Stimulated activated CD4-positive, alpha-beta T cell treated with anti-CD3 and anti-CD28 coated beads, Interleukin-15, amount 100 ng/mL, for 48 hours (primary cell): Measurements from ENCODE around the gene MAP7D1.

Source experiments
- DNase-seq, 2 donors: peaks; one replicate each; pipeline ENCODE4 v3.0.0-alpha.2; 2020; ENCODE audit warnings: low read depth in 2 of 2

MAP7D1 gene

GRCh38 chr1:36126797-36127500, 29.0 kb upstream of the MAP7D1 start:
- no peak for DNase-seq

- no peak for DNase-seq
Measured at GRCh38 chr1:36128126-36128904, 27.6 kb upstream of the MAP7D1 start.

- DNase-seq: no peak
Measured at GRCh38 chr1:36128905-36129206, 27.1 kb upstream of the MAP7D1 start.

- DNase-seq: no peak
Measured at GRCh38 chr1:36132029-36132428, 23.9 kb upstream of the MAP7D1 start.

GRCh38 chr1:36133484-36133883, 22.5 kb upstream of the MAP7D1 start:
- no peak for DNase-seq

- no peak for DNase-seq
Measured at GRCh38 chr1:36134031-36134430, 21.9 kb upstream of the MAP7D1 start.

GRCh38 chr1:36134505-36135329, 21.2 kb upstream of the MAP7D1 start:
- DNase-seq: no peak

GRCh38 chr1:36135330-36135667, 20.7 kb upstream of the MAP7D1 start:
- DNase-seq: no peak

GRCh38 chr1:36135796-36136195, 20.2 kb upstream of the MAP7D1 start:
- DNase-seq: no peak

GRCh38 chr1:36136535-36136934, 19.4 kb upstream of the MAP7D1 start:
- DNase-seq: no peak

GRCh38 chr1:36137226-36137625, 18.7 kb upstream of the MAP7D1 start:
- no peak for DNase-seq

- DNase-seq: no peak
Measured at GRCh38 chr1:36137776-36138175, 18.2 kb upstream of the MAP7D1 start.

- DNase-seq: no peak
Measured at GRCh38 chr1:36139521-36139920, 16.4 kb upstream of the MAP7D1 start.

- no peak for DNase-seq
Measured at GRCh38 chr1:36142121-36142520, 13.8 kb upstream of the MAP7D1 start.

- no peak for DNase-seq
Measured at GRCh38 chr1:36143424-36143823, 12.5 kb upstream of the MAP7D1 start.

- no peak for DNase-seq
Measured at GRCh38 chr1:36144413-36144812, 11.5 kb upstream of the MAP7D1 start.

- no peak for DNase-seq
Measured at GRCh38 chr1:36148821-36149236, 7.1 kb upstream of the MAP7D1 start.

GRCh38 chr1:36149237-36149972, 6.6 kb upstream of the MAP7D1 start, which contains the start of gene TRAPPC3:
Gene TRAPPC3 (minus strand): TSS chr1:36149486. CDS start chr1:36149378, 108 bp downstream.
- peak; percentile 99 for DNase-seq

GRCh38 chr1:36149973-36150295, 6.0 kb upstream of the MAP7D1 start:
- no peak for DNase-seq

GRCh38 chr1:36150296-36151133, 5.4 kb upstream of the MAP7D1 start:
- peak; percentile 64 to 66 for DNase-seq
